Fibroblast of lung (primary cell): ENCODE data around the gene AGBL1.

Source experiments
- EZH2 ChIP-seq: IDR thresholded peaks from 2 replicates; pipeline ENCODE4 v1.5.1; 2012; ENCODE audit warnings: low read length, control low read depth, mild to moderate bottlenecking; ENCODE audit errors: missing control alignments
- TF ChIP-seq, protein P1 (sequence below), 2 donors: IDR thresholded peaks in 1 of 2; conservative IDR thresholded peaks in 1 of 2; 1 replicate in 1 of 2; 2 replicates in 1 of 2; pipeline ENCODE4 v1.5.1; 2011 to 2012; ENCODE audit warnings: low read length in 2 of 2, control low read depth in 1 of 2, inconsistent platforms in 1 of 2, low read depth in 1 of 2, mild to moderate bottlenecking in 1 of 2

DNA sequence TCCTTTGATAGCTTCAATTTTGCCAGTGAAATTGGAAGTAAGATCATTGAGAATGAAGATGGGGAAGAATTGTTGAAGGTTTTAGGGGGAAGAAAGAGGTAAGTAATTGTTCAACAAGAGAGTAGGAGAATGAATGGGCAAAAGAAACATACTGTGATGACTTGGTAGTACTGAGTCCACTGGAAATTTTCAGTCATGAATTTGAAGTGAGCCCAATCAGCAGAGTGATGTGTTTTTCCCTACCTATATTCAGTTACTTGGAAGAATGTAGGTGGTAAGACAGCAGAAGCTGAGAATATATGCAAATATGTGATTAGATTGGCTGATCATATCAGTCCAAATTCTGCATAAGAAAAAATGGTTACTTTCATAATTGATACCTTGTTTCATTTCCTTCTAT is 569.6 kb downstream of the AGBL1 start:
- TF ChIP-seq, protein P1, sequence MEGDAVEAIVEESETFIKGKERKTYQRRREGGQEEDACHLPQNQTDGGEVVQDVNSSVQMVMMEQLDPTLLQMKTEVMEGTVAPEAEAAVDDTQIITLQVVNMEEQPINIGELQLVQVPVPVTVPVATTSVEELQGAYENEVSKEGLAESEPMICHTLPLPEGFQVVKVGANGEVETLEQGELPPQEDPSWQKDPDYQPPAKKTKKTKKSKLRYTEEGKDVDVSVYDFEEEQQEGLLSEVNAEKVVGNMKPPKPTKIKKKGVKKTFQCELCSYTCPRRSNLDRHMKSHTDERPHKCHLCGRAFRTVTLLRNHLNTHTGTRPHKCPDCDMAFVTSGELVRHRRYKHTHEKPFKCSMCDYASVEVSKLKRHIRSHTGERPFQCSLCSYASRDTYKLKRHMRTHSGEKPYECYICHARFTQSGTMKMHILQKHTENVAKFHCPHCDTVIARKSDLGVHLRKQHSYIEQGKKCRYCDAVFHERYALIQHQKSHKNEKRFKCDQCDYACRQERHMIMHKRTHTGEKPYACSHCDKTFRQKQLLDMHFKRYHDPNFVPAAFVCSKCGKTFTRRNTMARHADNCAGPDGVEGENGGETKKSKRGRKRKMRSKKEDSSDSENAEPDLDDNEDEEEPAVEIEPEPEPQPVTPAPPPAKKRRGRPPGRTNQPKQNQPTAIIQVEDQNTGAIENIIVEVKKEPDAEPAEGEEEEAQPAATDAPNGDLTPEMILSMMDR (conservative IDR thresholded peaks at IDR 0.05 in 1 of 2, IDR thresholded peaks at IDR 0.05 in 1 of 2; ENCODE audit: low read depth in 1 of 2, low read length in 2 of 2) = no peak
- no peak for TF ChIP-seq EZH2
